Measurements from ENCODE around the gene ULBP1.
A peak's percentile ranks its signal among the peaks of the same experiment; 100 is the strongest.
"Not testable (repeated sequence)": the region's sequence is repeated elsewhere in the genome, so short reads cannot be mapped to it uniquely, and the experiment has no call there.

The ULBP1 gene

GRCh38 chr6:149963462-149964307, at the start of gene ULBP1:
ULBP1 (plus strand) TSS chr6:149963943; CDS start chr6:149964050, 107 bp downstream.
- peak; percentile 93 for DNase-seq

DNA sequence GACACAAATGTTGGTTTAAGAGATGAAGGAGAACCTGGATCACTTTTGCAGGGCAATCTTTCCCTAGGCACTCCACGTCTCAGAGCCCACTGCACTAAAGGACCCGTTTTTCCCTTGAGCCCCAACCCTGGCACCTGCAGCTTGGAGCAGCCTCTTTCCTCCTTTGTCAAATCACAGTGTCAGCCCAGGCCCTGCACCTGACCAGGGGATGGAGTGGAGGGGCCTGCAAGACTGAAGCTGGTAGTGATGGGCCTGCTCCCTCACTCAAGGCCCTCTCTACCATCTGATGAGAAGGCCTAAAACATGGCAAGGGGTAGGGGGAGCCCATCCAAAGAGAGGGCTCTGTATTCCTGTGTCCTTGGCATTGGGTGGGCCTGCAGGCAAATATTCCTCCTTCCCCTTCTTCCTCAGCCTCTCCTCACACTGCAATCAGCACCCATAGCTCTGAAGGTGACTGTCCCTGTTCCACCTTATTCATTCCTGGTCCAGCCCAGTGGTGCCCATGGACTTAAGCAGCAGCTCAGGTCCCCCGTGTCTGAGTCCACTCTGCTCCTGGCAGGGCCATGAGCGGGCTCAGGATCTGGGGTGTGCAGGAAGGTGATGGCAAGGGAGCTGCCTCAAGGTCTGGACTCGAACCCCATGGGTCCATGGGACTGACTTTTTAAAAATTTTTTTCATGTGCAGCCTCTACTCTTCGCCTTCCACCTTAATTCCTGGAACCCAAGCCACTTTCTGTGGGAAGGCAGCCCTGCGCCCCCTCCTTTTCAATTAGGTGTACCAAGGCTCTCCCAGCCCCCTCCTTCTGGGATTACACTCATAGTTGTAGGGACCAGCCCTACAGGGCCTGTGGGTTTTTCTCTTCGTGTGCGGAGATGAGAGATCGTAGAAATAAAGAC, 47.5 kb upstream of the ULBP1 start:
- no peak for DNase-seq

- no peak for DNase-seq
Observed at GRCh38 chr6:149917679-149918078, 46.1 kb upstream of the ULBP1 start.

- no peak for DNase-seq
Observed at GRCh38 chr6:149918151-149918905, 45.4 kb upstream of the ULBP1 start.

GRCh38 chr6:149919126-149919833, 44.5 kb upstream of the ULBP1 start:
- not testable (repeated sequence) for DNase-seq

DNA sequence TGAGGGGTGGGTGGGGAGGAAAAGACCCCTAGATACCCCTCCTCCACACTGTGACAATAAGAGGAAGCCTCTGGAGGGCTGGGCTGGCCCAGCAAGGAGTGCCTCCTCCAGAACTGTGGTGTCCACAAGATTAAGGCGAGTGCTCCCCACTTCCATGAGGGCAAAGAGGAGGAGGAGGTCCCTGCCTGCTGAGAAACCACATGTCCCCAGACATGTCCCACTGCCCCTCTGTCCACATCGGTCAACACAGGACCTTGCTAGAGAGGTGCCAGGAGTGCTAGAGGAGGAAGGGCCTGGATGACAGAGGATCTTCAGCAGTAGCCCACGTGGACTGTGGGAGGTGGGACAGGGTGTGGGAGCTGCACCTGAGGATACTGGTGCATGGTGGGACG, 43.9 kb upstream of the ULBP1 start:
- no peak for DNase-seq

DNA sequence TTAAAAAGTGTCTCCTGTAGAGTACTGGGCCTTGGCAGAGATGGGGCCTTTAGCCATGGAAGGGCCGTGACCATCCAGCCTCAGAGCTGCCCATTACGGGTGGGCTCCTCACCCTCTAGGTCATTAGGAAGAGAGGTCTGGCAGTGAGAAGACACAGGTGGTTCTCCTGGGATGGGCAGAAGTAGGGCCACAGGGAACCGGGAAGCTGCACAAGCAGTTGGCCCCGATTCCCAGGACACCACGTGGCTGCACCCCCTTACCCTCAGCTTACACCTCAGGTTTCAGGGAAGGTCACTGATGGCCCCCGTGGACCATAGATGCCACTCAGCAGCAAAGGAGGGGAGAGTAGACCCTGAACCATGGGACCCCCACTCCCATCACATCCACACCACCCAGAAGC, 42.4 kb upstream of the ULBP1 start:
- no peak for DNase-seq

- DNase-seq: not testable (repeated sequence)
Observed at GRCh38 chr6:149922091-149922490, 41.7 kb upstream of the ULBP1 start.

DNA sequence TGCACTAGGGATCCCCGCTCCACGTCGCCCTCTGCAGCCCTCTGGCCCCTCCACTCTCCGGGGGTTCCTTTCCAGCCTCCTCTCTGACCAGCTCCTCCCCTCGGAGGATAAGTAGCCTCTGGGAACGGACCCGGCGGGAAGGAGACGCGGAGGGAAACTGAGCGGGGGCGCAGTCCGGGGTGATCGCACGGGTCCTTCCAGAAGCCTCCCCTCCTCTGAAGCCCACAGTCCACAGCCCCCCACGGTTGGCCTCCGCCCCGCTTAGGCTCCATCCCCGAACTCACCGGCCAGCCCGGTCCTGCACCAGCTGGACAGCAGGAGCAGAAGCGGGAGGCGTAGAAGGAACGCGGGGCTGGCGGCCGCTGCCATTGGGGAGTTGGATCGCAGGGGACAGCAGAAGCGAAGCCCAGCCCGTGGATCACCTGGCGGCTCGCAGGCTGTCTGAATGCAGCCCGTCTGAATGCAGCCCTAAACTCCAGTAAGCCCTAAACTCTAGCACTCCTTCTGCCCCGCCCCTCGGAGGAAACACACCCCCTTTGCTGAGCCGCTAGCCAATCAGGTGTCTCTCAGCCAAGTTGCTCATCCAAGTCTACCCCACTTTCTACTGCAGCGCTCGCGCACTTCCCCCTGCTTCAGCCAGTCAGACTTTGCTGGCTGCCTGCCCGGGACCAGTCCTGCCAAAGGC, 41.0 kb upstream of the ULBP1 start, which contains the start of gene RAET1G:
Gene RAET1G (minus strand): TSS at position 480 of the 685 bp plus-strand sequence. CDS start 111 bp downstream, at position 369.
- peak; percentile 91 for DNase-seq

GRCh38 chr6:149923327-149923986, 40.3 kb upstream of the ULBP1 start:
- DNase-seq: no peak

DNA sequence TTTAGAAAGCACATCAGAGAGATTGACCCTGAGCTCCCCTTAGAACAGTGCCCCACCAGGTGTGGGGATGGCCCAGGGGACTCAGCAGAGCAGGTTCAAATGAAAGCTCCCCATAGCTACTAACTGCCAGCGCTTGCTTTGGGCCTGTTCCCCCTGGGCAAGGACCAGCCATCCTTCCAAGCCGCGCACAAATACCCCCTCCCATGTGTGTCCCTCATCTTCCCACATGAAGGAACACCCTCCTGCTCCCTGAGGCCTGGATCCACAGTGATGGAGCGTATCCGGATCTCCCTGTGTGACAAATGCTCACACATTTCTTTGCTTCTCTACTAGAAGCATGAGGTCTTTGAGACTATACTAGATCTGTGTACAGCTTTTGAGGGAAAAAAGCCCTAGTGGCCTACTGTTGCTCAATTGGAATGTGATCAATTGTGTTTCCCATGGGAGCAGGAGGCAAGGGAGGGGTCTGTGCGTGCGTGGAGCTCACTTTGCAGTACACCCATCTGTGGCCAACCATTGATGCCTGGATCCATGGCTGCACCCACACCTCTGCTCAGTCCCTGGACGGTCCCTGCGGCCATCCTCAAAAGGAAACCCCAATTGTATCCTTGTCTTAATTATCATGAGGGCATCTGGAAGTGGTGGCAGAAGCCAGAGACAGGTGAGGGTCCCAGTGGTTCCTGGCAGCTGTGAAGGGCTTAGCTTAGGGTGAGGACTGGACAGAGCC, 39.4 kb upstream of the ULBP1 start:
- no peak for DNase-seq

DNA sequence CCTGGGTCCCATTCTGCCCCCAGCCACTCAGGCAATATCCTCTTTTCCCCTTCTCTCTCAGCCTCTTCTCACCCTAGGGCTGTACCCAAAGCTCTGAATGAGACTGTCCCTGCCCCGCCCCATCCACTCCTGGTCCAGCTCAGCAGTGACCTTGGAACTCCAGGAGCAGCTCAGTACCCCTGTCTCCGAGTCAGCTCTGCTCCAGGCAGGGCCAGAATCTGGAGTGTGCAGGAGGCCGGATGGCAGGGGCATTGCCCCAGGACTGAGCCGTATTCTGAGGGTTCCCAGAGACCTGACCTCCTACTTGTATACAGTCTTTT, 38.9 kb upstream of the ULBP1 start:
- no peak for DNase-seq

GRCh38 chr6:149925253-149925973, 38.3 kb upstream of the ULBP1 start:
- no peak for DNase-seq

DNA sequence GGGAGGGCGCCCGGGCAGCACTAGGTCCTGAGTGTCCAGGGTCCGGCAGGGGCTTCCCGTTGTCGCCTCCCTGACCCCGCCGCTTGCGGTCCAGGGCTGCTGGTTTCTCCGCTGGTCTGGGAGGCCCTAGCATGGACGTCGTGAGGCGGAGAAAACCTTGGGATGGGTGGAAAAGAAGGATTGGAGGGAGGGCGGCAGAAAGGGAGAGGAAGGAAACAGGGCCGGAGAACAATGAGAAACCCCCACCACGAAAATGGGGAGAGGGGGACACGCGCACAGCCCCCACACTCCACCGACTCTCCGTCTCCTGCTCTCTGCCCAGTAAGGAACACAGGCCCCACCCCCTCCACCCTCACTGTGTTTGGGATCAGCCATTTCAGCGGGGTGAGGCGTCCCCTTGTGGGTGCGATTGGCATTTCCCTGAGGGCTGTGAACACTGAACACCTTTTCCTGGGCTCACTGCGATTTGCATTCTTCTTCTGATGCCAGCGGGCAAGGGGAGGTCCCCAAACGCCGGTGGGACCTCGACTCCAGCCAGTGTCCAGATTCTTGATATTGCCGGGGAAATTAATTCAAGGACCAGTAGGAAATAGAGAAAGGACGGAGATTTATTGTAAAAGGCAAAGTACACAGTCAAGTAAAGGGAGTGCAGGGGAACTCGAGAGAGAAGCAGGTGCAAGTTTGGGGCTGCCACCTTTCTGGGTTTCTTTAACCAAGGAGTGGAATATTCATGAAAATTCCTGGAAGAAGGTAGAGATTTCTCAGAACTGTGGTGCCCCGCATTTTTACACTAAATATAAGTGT, 37.6 kb upstream of the ULBP1 start:
- DNase-seq: peak; percentile 93

DNA sequence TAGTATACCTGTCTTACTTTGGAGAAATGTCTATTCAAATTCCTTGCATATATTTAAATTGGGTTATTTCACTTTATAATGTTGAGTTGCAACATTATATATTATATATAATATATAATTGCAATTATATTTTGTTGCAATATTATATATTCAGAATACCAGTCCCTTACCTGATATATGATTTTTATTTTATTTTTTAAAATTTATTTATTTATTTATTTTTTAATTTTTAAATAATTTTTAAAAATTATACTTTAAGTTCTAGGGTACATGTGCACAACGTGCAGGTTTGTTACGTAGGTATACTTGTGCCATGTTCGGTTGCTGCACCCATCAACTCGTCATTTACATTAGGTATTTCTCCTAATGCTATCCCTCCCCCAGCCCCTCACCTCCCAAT, 36.7 kb upstream of the ULBP1 start:
- not testable (repeated sequence) for DNase-seq

DNA sequence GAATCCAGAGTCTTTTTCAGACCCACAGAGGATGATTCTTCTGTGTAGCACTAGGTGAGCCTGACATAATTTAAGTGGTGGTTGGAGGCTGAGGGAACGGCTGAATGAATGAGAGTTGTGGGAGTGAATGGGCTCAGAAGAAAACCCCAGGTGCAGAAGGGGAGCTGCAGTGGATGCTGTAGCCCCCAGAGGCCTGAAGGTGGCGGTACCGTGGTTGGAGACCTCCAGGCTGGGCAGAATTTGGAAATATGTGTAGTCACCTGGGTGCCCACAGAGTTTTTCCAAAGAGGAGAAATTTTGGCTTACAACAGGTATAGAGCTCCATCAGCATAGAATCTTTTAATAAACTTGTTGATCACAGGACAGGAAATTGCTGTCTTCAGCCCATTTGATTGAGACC, 34.3 kb upstream of the ULBP1 start:
- peak; percentile 40 for DNase-seq

DNA sequence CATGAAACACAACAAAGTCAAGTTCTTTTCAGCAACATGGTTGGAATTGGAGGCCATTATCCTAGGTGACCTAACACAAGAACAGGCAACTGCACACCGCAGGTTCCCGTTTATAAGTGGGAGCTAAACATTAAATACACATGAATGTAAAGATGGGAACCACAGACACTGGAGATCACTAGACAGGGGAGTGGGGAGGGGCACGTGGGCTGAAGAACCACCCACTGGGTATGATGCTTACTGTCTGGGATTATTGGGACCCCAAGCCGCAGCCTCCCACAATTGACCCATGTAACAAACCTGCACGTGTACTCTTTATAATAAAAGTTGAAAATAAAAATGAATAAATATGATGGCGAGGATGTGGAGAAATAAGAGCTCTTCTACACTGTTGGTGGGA, 32.2 kb upstream of the ULBP1 start:
- DNase-seq: no peak

- no peak for DNase-seq
Observed at GRCh38 chr6:149933036-149933435, 30.7 kb upstream of the ULBP1 start.

DNA sequence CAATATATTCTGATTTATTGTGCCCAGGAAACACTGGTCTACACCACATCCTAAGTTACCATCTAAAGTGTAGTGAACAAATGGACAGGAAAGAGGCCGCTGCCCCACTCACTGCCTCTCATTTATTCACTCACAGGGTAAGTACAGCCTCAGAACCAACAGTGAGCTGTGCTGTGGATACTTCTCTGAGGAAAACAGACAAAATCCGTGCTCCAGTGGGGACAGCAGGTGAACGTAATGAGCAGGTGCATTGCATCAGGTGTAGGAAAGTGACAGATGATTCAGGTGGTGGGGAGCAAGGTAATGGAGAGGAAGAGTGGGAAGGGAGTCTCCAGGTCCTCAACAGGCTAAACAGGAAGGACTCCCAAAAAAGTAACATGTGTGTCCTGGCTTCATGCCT, 30.3 kb upstream of the ULBP1 start:
- DNase-seq: no peak

Data from stimulated activated CD4-positive, alpha-beta T cell treated with anti-CD3 and anti-CD28 coated beads, Interleukin-15, amount 100 ng/mL, for 24 hours (primary cell).